GM12878 (cell line): Measurements from ENCODE around the gene ATG3. TPM values are rescaled to one million over a fixed set of nuclear protein-coding genes. Genes with fewer than 3 reads are reported as not detected.

ENCODE experiments used
- BCL3 ChIP-seq: IDR thresholded peaks from 2 replicates; pipeline ENCODE4 v1.6.1; 2011; ENCODE audit warnings: borderline replicate concordance, low read depth, mild to moderate bottlenecking, moderate library complexity, low read length; ENCODE audit not compliant: insufficient read depth, poor library complexity, severe bottlenecking
- CBX3 ChIP-seq: fragments of 200-600 bp; sonication (generic); IDR thresholded peaks from 2 replicates; pipeline ENCODE4 v1.6.1; 2016; ENCODE audit warnings: low read depth, borderline replicate concordance
- CBX5 ChIP-seq: sonication (generic); IDR thresholded peaks from 2 replicates; pipeline ENCODE4 v1.6.1; 2016; ENCODE audit warnings: low read depth, moderate library complexity, mild to moderate bottlenecking, inconsistent platforms
- CREM ChIP-seq: IDR thresholded peaks from 2 replicates; pipeline ENCODE4 v1.6.1; 2014; ENCODE audit warnings: antibody characterized with exemption, low read depth
- EP300 ChIP-seq, 2 experiments: fragments of 150-350 bp in 1 of 2; IDR thresholded peaks; 2 replicates each; pipeline ENCODE4 v1.6.1; 2011 to 2012; ENCODE audit warnings: low read depth in 2 of 2, low read length in 2 of 2, borderline replicate concordance in 1 of 2, improper control_type of control experiment in 1 of 2, inconsistent platforms in 1 of 2; ENCODE audit not compliant: control insufficient read depth in 1 of 2
- ESRRA ChIP-seq: IDR thresholded peaks from 2 replicates; pipeline ENCODE4 v1.6.1; 2012; ENCODE audit warnings: mild to moderate bottlenecking, low read length, improper control_type of control experiment
- ETV6 ChIP-seq, 2 experiments: fragments of 450-650 bp in 1 of 2; IDR thresholded peaks in 1 of 2; conservative IDR thresholded peaks in 1 of 2; 2 replicates each; pipeline ENCODE4 v1.6.1; 2014; ENCODE audit warnings: antibody characterized with exemption in 1 of 2, borderline replicate concordance in 1 of 2, low read depth in 1 of 2, mild to moderate bottlenecking in 1 of 2, moderate library complexity in 1 of 2
- GATAD2B ChIP-seq: fragments of 450-650 bp; conservative IDR thresholded peaks from 2 replicates; pipeline ENCODE4 v1.6.1; 2017; ENCODE audit warnings: low read depth, mild to moderate bottlenecking, moderate library complexity
- HDGF ChIP-seq: fragments of 450-650 bp; IDR thresholded peaks from 2 replicates; pipeline ENCODE4 v1.6.1; 2016; ENCODE audit warnings: antibody characterized with exemption
- IRF3 ChIP-seq: fragments of 450-650 bp; IDR thresholded peaks from 2 replicates; pipeline ENCODE4 v1.6.1; 2014; ENCODE audit warnings: mild to moderate bottlenecking
- JUND ChIP-seq: IDR thresholded peaks from 2 replicates; pipeline ENCODE4 v1.6.1; 2012; ENCODE audit warnings: low read depth, mild to moderate bottlenecking, low read length, improper control_type of control experiment, moderate library complexity
- KAT2A ChIP-seq: conservative IDR thresholded peaks from 2 replicates; pipeline ENCODE4 v1.6.1; 2011; ENCODE audit warnings: low read depth, low read length; ENCODE audit not compliant: control insufficient read depth
- KLF5 ChIP-seq: fragments of 450-650 bp; IDR thresholded peaks from 2 replicates; pipeline ENCODE4 v1.6.1; 2014; ENCODE audit warnings: mild to moderate bottlenecking; ENCODE audit not compliant: partially characterized antibody
- MXI1 ChIP-seq: fragments of 150-350 bp; IDR thresholded peaks from 2 replicates; pipeline ENCODE4 v1.6.1; 2011; ENCODE audit warnings: low read depth, mild to moderate bottlenecking, inconsistent platforms, low read length, improper control_type of control experiment
- NFIC ChIP-seq: IDR thresholded peaks from 2 replicates; pipeline ENCODE4 v1.6.1; 2012; ENCODE audit warnings: low read depth, mild to moderate bottlenecking, inconsistent platforms, low read length, moderate library complexity
- NFXL1 ChIP-seq: fragments of 450-650 bp; IDR thresholded peaks from 2 replicates; pipeline ENCODE4 v1.6.1; 2017; ENCODE audit warnings: antibody characterized with exemption, mild to moderate bottlenecking, borderline replicate concordance
- PML ChIP-seq: IDR thresholded peaks from 2 replicates; pipeline ENCODE4 v1.6.1; 2012; ENCODE audit warnings: low read length, inconsistent platforms
- RB1 ChIP-seq: fragments of 450-650 bp; formaldehyde crosslinking; IDR thresholded peaks from 2 replicates; pipeline ENCODE4 v1.6.1; 2017; ENCODE audit warnings: mild to moderate bottlenecking, borderline replicate concordance
- RELA ChIP-seq: fragments of 450-650 bp; IDR thresholded peaks from 2 replicates; pipeline ENCODE4 v1.8.0; 2014; ENCODE audit warnings: borderline replicate concordance; ENCODE audit not compliant: partially characterized antibody
- REST ChIP-seq: IDR thresholded peaks from 2 replicates; pipeline ENCODE4 v1.6.1; 2012; ENCODE audit warnings: mild to moderate bottlenecking, low read depth, low read length
- RFX5 ChIP-seq: IDR thresholded peaks from 2 replicates; pipeline ENCODE4 v1.6.1; 2011; ENCODE audit warnings: low read depth, low read length, improper control_type of control experiment
- STAT3 ChIP-seq: IDR thresholded peaks from 2 replicates; pipeline ENCODE4 v1.6.1; 2011; ENCODE audit warnings: low read depth, low read length, improper control_type of control experiment
- TCF12 ChIP-seq: IDR thresholded peaks from 2 replicates; pipeline ENCODE4 v1.6.1; 2011; ENCODE audit warnings: low read depth, mild to moderate bottlenecking, low read length
- ZNF24 ChIP-seq: fragments of 450-650 bp; IDR thresholded peaks from 2 replicates; pipeline ENCODE4 v1.6.1; 2017; ENCODE audit warnings: antibody characterized with exemption, mild to moderate bottlenecking
- ZZZ3 ChIP-seq: IDR thresholded peaks from 2 replicates; pipeline ENCODE4 v1.6.1; 2011; ENCODE audit warnings: low read depth; ENCODE audit not compliant: control insufficient read depth, insufficient read length
- polyA plus RNA-seq, 11 experiments: library from polyadenylated mRNA; depleted of rRNA in 4 of 11; unstranded in 6 of 11; stranded (reverse) in 5 of 11; fragments of >200 nt; fragmentation: Nextera tagmentation in 4 of 11; fragmentation: Illumina TruSeq in 1 of 11; extraction: Ambion mirVana in 4 of 11; extraction: Trizol in 1 of 11; gene quantifications; 1 replicate in 1 of 11; 2 replicates in 10 of 11; pipeline versions ENCODE4 v1.2.1 to v1.2.3, GENCODE V29; 2011 to 2016; ENCODE audit warnings: inconsistent platforms in 2 of 11, missing spikeins in 2 of 11, low read depth in 1 of 11
- total RNA-seq, 4 experiments: library from RNA; depleted of rRNA in 3 of 4; stranded (reverse); fragments of >200 nt in 3 of 4; fragmentation: Illumina TruSeq in 1 of 4; extraction: Trizol in 1 of 4; gene quantifications; 2 replicates each; pipeline versions ENCODE4 v1.2.1 to v1.2.3, GENCODE V29; 2013 to 2021

ATG3 gene
- total and polyA plus RNA-seq, 10 of the 15 experiments (the other 5 are each of a cell fraction or from before 2014, with no cell fraction given) = 49.8 to 97.0 (median 63.6) TPM

- TF ChIP-seq IRF3 (no peak), TCF12 (no peak), ZNF24 (peak; percentile 35; the same call in 1 of the 2 replicates), EP300 (IDR thresholded peaks at IDR 0.05; ENCODE audit: borderline replicate concordance in 1 of 2, control insufficient read depth in 1 of 2, low read depth in 2 of 2, low read length in 2 of 2) (peak in 1 of 2 experiments; percentile 39; a peak in 1 of 4 replicates), HDGF (no peak), ESRRA (no peak), ZZZ3 (no peak), STAT3 (no peak), CREM (peak; percentile 50), BCL3 (peak; percentile 28), MXI1 (peak; percentile 66; the same call in 1 of the 2 replicates), CBX3 (no peak), RB1 (no peak), PML (peak; percentile 84), RELA (no peak), ETV6 (conservative IDR thresholded peaks at IDR 0.05 in 1 of 2, IDR thresholded peaks at IDR 0.05 in 1 of 2; ENCODE audit: borderline replicate concordance in 1 of 2, low read depth in 1 of 2) (peak in 1 of 2 experiments; percentile 57; a peak in 1 of 4 replicates), NFXL1 (no peak), JUND (no peak), KLF5 (no peak), GATAD2B (no peak), NFIC (peak; percentile 80), CBX5 (no peak), REST (no peak), KAT2A (no peak), RFX5 (no peak)
Observed at GRCh38 chr3:112498914-112499711, 62.6 kb downstream of the ATG3 start, which contains the start of gene BTLA (continued).
